WERI-Rb-1 (cell line): ENCODE results near the gene STAT4.

ENCODE experiments used
- DNase-seq: peaks from one replicate; pipeline ENCODE4 v3.0.0-alpha.2; 2020
- H3K27ac ChIP-seq: fragments of 250-450 bp; sonication (Bioruptor Pico); 2 replicates; pipeline ENCODE4 v1.5.1; 2020; ENCODE audit warnings: mild to moderate bottlenecking, moderate library complexity
- H3K27me3 ChIP-seq: fragments of 250-450 bp; sonication (Bioruptor Pico); 2 replicates; pipeline ENCODE4 v1.5.1; 2021; ENCODE audit warnings: mild to moderate bottlenecking, low read depth, moderate library complexity; ENCODE audit not compliant: insufficient read depth, severe bottlenecking
- H3K36me3 ChIP-seq: fragments of 250-450 bp; sonication (Bioruptor Pico); 2 replicates; pipeline ENCODE4 v1.5.1; 2020; ENCODE audit warnings: mild to moderate bottlenecking, moderate library complexity
- H3K4me3 ChIP-seq: 2 replicates; pipeline ENCODE4 v1.5.1; 2011; ENCODE audit warnings: low read depth, mild to moderate bottlenecking, control low read depth, low read length
- H3K9me3 ChIP-seq: fragments of 250-450 bp; sonication (Bioruptor Pico); 2 replicates; pipeline ENCODE4 v1.5.1; 2021; ENCODE audit warnings: mild to moderate bottlenecking, moderate library complexity; ENCODE audit not compliant: severe bottlenecking
- CTCF ChIP-seq: IDR thresholded peaks from 2 replicates; pipeline ENCODE4 v1.5.1; 2011; ENCODE audit warnings: low read depth, mild to moderate bottlenecking, control low read depth, inconsistent platforms, low read length

Gene STAT4

GRCh38 chr2:191128911-191129304, 21.9 kb downstream of the STAT4 start:
- Histone ChIP-seq H3K27me3 (no peaks in the 10 kb centered on the region), H3K27ac (no peak overlapping the region), H3K4me3 (no peak overlapping the region), H3K36me3 (no peaks in the 10 kb centered on the region), H3K9me3 (no peaks in the 10 kb centered on the region)
- DNase-seq = no peak
- TF ChIP-seq CTCF = no peak

- Histone ChIP-seq H3K36me3 (no peaks in the 10 kb centered on the region), H3K27me3 (no peaks in the 10 kb centered on the region), H3K9me3 (no peaks in the 10 kb centered on the region), H3K27ac (no peak overlapping the region), H3K4me3 (no peak overlapping the region)
- no peak for DNase-seq
- TF ChIP-seq CTCF = no peak
Observed at GRCh38 chr2:191128172-191128910, 22.5 kb downstream of the STAT4 start.

GRCh38 chr2:191127235-191127634, 23.6 kb downstream of the STAT4 start:
- H3K4me3 ChIP-seq = no peak overlapping the region
- TF ChIP-seq CTCF = no peak
- H3K27me3 ChIP-seq = no peaks in the 10 kb centered on the region
- H3K9me3 ChIP-seq = no peaks in the 10 kb centered on the region
- H3K36me3 ChIP-seq = no peaks in the 10 kb centered on the region
- no peak for DNase-seq
- H3K27ac ChIP-seq = no peak overlapping the region

GRCh38 chr2:191126386-191127085, 24.3 kb downstream of the STAT4 start:
- H3K27me3 ChIP-seq = no peaks in the 10 kb centered on the region
- H3K36me3 ChIP-seq = no peaks in the 10 kb centered on the region
- no peak for TF ChIP-seq CTCF
- H3K4me3 ChIP-seq = no peak overlapping the region
- DNase-seq = no peak
- no peaks in the 10 kb centered on the region for H3K9me3 ChIP-seq
- H3K27ac ChIP-seq = no peak overlapping the region

GRCh38 chr2:191125646-191126045, 25.1 kb downstream of the STAT4 start:
- no peak for TF ChIP-seq CTCF
- Histone ChIP-seq H3K27ac (no peak overlapping the region), H3K27me3 (no peaks in the 10 kb centered on the region), H3K4me3 (no peak overlapping the region), H3K9me3 (no peaks in the 10 kb centered on the region), H3K36me3 (no peaks in the 10 kb centered on the region)
- no peak for DNase-seq
